ENCODE results near the gene HDAC10. TPM values are rescaled to one million over a fixed set of nuclear protein-coding genes. Genes with fewer than 3 reads are reported as not detected.

The HDAC10 gene
- total RNA-seq, result 26.7 and 37.4 TPM in 2 replicates

DNA sequence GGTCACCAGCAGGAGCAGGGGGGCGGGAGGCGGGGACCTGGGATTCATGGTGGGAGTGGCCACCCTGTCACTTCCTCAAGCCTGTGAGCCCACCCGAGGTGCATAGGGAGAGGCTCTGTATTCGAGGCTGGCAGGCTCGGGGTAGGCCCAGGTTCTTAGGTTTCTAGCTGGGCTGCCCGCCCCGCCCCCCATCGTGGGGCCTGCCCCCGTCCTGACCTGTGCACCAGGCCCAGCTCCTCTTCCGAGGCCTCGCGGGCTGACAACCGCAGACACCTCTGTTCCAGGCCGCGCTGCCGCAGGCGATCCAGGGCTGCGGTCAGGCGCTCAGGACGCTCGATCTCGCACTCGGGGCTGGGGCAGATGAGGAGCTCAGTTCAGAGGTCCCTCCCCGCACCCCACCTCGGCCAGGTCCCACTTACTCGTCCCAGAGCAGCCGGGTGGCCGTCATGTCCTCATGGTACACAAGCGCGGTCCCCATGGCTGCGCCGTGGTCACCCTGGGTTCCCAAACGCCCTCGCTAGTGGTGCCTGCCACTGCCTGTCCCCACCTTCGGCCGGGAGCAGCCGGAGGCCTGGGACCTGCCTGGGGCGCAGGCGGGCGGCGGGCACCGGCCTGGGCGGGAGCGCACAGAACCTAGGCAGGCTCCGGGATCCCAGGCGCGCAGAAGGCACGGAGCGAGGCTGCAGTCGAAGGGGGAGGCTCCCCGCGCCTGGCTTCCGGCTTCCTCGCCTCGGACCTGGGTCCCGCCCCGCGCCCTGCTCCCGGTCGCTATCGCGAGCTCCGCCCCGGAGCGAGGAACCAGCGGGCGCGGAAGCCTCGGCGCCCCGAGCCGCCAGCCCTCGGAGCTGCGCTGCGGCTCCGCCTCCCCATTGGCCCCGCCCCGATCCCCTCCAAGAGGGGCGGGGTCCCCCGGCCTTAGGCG, at the start of gene HDAC10:
Gene HDAC10 (minus strand): TSS at position 711 of the 922 bp plus-strand sequence. CDS start 233 bp downstream, at position 478.

GRCh38 chr22:50269970-50270665, 19.1 kb upstream of the HDAC10 start, which contains the start of gene MAPK11:
MAPK11 (minus strand) TSS chr22:50270380; CDS start chr22:50270292, 88 bp downstream.

GRCh38 chr22:50261615-50262459, 10.8 kb upstream of the HDAC10 start, which contains the start of gene MAPK12:
MAPK12 (minus strand) TSS chr22:50261683; CDS start chr22:50261509, 174 bp downstream.

GRCh38 chr22:50244420-50245213, 6.4 kb downstream of the HDAC10 start, which contains the start of gene TUBGCP6:
TUBGCP6 (minus strand) TSS chr22:50245023; CDS start chr22:50244459, 564 bp downstream.

GRCh38 chr22:50200461-50201190, 50.4 kb downstream of the HDAC10 start, which contains the start of gene SELENOO:
SELENOO (plus strand) TSS chr22:50201011; CDS start chr22:50201037, 26 bp downstream.

Other genes starting within 250 kb of the HDAC10 start
- not detected in 2 replicates for gene IL17REL, start 238.5 kb downstream of the HDAC10 start, total RNA-seq
- gene TTLL8, start 193.0 kb downstream of the HDAC10 start, total RNA-seq, result not detected in 2 replicates
- gene MLC1, start 165.8 kb downstream of the HDAC10 start, total RNA-seq, result 0.37 TPM in 1 of 2 replicates, not detected in the other
- 0.07 and 0.98 TPM in 2 replicates for gene MOV10L1, start 161.3 kb downstream of the HDAC10 start, total RNA-seq
- gene PANX2, start 80.5 kb downstream of the HDAC10 start, total RNA-seq, result 0.46 and 0.71 TPM in 2 replicates
- 54.1 and 59.9 TPM in 2 replicates for gene TRABD, start 65.4 kb downstream of the HDAC10 start, total RNA-seq
- 54.4 and 60.5 TPM in 2 replicates for gene SELENOO, start 50.3 kb downstream of the HDAC10 start, total RNA-seq
- 14.5 and 25.8 TPM in 2 replicates for gene TUBGCP6, start 6.2 kb downstream of the HDAC10 start, total RNA-seq
- 17.8 and 19.5 TPM in 2 replicates for gene MAPK12, start 10.4 kb upstream of the HDAC10 start, total RNA-seq
- 3.5 and 7.8 TPM in 2 replicates for gene MAPK11, start 19.1 kb upstream of the HDAC10 start, total RNA-seq
- gene PLXNB2, start 56.4 kb upstream of the HDAC10 start, total RNA-seq, result 184 and 221 TPM in 2 replicates
- gene DENND6B, start 75.7 kb upstream of the HDAC10 start, total RNA-seq, result 0.37 and 1.3 TPM in 2 replicates
- 45.2 and 49.7 TPM in 2 replicates for gene PPP6R2, start 92.1 kb upstream of the HDAC10 start, total RNA-seq
- 62.7 and 82.7 TPM in 2 replicates for gene SBF1, start 223.8 kb upstream of the HDAC10 start, total RNA-seq
- gene ADM2, start 230.3 kb upstream of the HDAC10 start, total RNA-seq, result 1.4 and 1.6 TPM in 2 replicates
- gene MIOX, start 235.6 kb upstream of the HDAC10 start, total RNA-seq, result not detected in 2 replicates

Measured in airway epithelial cell (primary cell).